Right atrium auricular region (tissue), 2 donors: ENCODE data around the gene MADCAM1. TPM values are rescaled to one million over a fixed set of nuclear protein-coding genes. Genes with fewer than 3 reads are reported as not detected.

Experiments used
- DNase-seq: peaks from one replicate; pipeline ENCODE4 v3.0.0-alpha.2; 2019; ENCODE audit warnings: low spot score
- H3K27ac ChIP-seq, 2 donors: fragments of 200-600 bp; sonication (generic); 1 replicate in 1 of 2; 2 replicates in 1 of 2; pipeline ENCODE4 v1.5.1; 2016 to 2019
- H3K27me3 ChIP-seq, 2 donors: fragments of 200-600 bp; sonication (generic); one replicate each; pipeline versions ENCODE4 v1.5.1 to v1.6.0; 2017 to 2019
- H3K36me3 ChIP-seq: fragments of 200-600 bp; sonication (generic); one replicate; pipeline ENCODE4 v1.5.1; 2016
- H3K4me1 ChIP-seq, 2 donors: fragments of 200-600 bp; sonication (generic); one replicate each; pipeline versions ENCODE4 v1.5.1 to v1.6.0; 2017 to 2019
- H3K4me3 ChIP-seq, 2 donors: fragments of 200-600 bp; sonication (generic); 1 replicate in 1 of 2; 2 replicates in 1 of 2; pipeline ENCODE4 v1.5.1; 2017 to 2019; ENCODE audit warnings: mild to moderate bottlenecking in 1 of 2, moderate library complexity in 1 of 2
- H3K9me3 ChIP-seq, 2 donors: fragments of 200-600 bp; sonication (generic); one replicate each; pipeline ENCODE4 v1.5.1; 2019
- CTCF ChIP-seq, 2 donors: fragments of 200-600 bp; sonication (generic); IDR thresholded peaks; one replicate each; pipeline ENCODE4 v1.5.1; 2019; ENCODE audit warnings: antibody characterized with exemption in 2 of 2
- total RNA-seq, 2 donors: library from RNA; depleted of rRNA; stranded (reverse); fragments of >200 nt; gene quantifications; one replicate each; pipeline ENCODE4 v1.1.0, GENCODE V29; 2016

MADCAM1 gene
- total RNA-seq, 2 donors from 2014 or later: not detected

GRCh38 chr19:530134-531008 lies 34.1 kb downstream of the MADCAM1 start:
- DNase-seq: no peak
- peaks cover 1% of the 10 kb centered on the region for H3K36me3 ChIP-seq
- H3K4me3 ChIP-seq: peak overlapping the region; percentile 97 to 99
- H3K27ac ChIP-seq: peak overlapping the region; percentile 95 to 97
- H3K4me1 ChIP-seq: peaks cover 0 to 29% of the 10 kb centered on the region in 2 donors
- no peaks in the 10 kb centered on the region for H3K27me3 ChIP-seq
- H3K9me3 ChIP-seq: no peaks in the 10 kb centered on the region
- no peak for TF ChIP-seq CTCF (IDR thresholded peaks at IDR 0.05)

GRCh38 chr19:531009-531752 lies 34.9 kb downstream of the MADCAM1 start:
- Histone ChIP-seq H3K27ac (peak overlapping the region; percentile 95 to 97), H3K27me3 (no peaks in the 10 kb centered on the region), H3K4me1 (peaks cover 0 to 33% of the 10 kb centered on the region in 2 donors), H3K9me3 (no peaks in the 10 kb centered on the region), H3K36me3 (peaks cover 9% of the 10 kb centered on the region), H3K4me3 (peak overlapping the region; percentile 97 to 99)
- peak; percentile 75 for DNase-seq
- no peak for TF ChIP-seq CTCF (IDR thresholded peaks at IDR 0.05)

GRCh38 chr19:531753-532560 lies 35.7 kb downstream of the MADCAM1 start, which contains the start of gene CDC34:
TSS of gene CDC34 (plus strand) at chr19:531760. CDS start at chr19:531932, 172 bp downstream.
- H3K27ac ChIP-seq: peak within 1 kb of the TSS; percentile 95 to 97
- peaks cover 17% of the 10 kb centered on the region for H3K36me3 ChIP-seq
- peaks cover 0 to 33% of the 10 kb centered on the region in 2 donors for H3K4me1 ChIP-seq
- peak within 1 kb of the TSS; percentile 97 to 99 for H3K4me3 ChIP-seq
- no peaks in the 10 kb centered on the region for H3K9me3 ChIP-seq
- DNase-seq: no peak
- H3K27me3 ChIP-seq: no peaks in the 10 kb centered on the region
- TF ChIP-seq CTCF (IDR thresholded peaks at IDR 0.05): no peak

GRCh38 chr19:532561-533363 lies 36.5 kb downstream of the MADCAM1 start:
- peaks cover 23% of the 10 kb centered on the region for H3K36me3 ChIP-seq
- peak in 1 of 2 donors; percentile 59 for TF ChIP-seq CTCF (IDR thresholded peaks at IDR 0.05)
- peak overlapping the region; percentile 97 to 99 for H3K4me3 ChIP-seq
- DNase-seq: peak; percentile 83
- H3K9me3 ChIP-seq: no peaks in the 10 kb centered on the region
- no peaks in the 10 kb centered on the region for H3K27me3 ChIP-seq
- peak overlapping the region; percentile 95 for H3K27ac ChIP-seq
- H3K4me1 ChIP-seq: peaks cover 0 to 33% of the 10 kb centered on the region in 2 donors
